ENCODE data around the gene SSTR5.
"Not testable (repeated sequence)": the region's sequence is repeated elsewhere in the genome, so short reads cannot be mapped to it uniquely, and the experiment has no call there.

Gene SSTR5

DNA sequence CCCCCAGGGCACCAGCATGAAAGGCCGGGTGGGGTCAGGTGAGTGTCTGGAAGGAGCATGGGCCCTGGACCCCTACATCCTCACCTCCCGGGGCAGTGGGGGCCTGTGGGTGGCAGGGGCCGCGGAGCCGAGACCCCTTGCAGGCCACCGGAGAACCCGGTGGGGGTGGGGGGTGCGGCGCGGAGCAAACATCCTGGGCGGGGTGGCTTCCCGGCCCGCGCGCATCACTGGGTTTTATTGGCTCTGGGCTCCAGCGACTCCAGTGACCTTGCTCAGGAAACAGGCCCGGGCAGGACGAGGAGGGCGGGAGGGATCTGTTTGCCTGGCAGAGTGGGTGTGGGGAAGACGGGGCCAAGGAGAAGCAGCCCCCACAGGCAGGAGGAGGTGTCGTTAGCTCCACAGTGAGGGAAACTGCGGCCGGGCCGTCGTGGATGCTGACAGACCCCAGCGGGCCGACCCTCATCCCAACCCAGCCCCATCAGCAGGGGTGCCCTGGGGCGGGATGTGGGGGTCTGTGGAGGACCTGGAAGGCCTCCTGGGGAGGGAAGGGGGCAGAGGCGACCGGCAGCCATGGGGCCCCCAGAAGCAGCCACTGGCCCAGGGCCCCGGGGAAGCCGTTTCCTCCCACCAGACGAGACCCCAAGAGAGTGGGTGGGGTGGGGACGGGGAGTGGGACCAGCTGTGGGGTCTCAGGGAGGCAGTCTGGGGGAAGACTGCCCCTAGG lies 10.6 kb downstream of the SSTR5 start:
- Histone ChIP-seq H3K27ac (peak overlapping the region; percentile 89), H3K9me3 (ENCODE audit: severe bottlenecking) (peaks cover 16% of the 10 kb centered on the region), H3K4me3 (ENCODE audit: low read depth, low read length) (no peak overlapping the region), H3K27me3 (ENCODE audit: insufficient read depth, low read depth, severe bottlenecking) (no peaks in the 10 kb centered on the region), H3K36me3 (no peaks in the 10 kb centered on the region)
- DNase-seq = no peak
- TF ChIP-seq, protein P1, sequence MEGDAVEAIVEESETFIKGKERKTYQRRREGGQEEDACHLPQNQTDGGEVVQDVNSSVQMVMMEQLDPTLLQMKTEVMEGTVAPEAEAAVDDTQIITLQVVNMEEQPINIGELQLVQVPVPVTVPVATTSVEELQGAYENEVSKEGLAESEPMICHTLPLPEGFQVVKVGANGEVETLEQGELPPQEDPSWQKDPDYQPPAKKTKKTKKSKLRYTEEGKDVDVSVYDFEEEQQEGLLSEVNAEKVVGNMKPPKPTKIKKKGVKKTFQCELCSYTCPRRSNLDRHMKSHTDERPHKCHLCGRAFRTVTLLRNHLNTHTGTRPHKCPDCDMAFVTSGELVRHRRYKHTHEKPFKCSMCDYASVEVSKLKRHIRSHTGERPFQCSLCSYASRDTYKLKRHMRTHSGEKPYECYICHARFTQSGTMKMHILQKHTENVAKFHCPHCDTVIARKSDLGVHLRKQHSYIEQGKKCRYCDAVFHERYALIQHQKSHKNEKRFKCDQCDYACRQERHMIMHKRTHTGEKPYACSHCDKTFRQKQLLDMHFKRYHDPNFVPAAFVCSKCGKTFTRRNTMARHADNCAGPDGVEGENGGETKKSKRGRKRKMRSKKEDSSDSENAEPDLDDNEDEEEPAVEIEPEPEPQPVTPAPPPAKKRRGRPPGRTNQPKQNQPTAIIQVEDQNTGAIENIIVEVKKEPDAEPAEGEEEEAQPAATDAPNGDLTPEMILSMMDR (IDR thresholded peaks at IDR 0.05; ENCODE audit: low read depth, low read length) = no peak

DNA sequence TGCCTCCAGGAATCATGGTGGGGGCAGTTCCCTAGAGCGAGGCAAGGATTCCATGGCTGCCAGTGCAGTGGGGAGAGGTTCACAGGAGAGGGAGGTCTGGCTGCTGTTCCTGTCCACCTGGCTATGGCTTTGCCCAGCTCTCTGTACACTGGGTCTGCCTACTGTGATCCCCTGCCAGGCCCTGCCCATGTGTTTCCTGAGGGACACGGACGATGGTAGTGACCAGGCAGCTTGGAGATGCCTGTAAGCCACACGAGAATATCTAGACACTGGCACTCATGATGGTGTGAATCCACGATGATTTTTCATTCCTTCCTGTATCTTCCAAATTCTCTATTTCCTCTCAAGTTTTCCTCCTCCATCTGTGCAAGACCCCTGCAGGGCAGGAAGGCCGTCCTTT lies 12.4 kb downstream of the SSTR5 start:
- Histone ChIP-seq H3K9me3 (ENCODE audit: severe bottlenecking) (peaks cover 16% of the 10 kb centered on the region), H3K36me3 (no peaks in the 10 kb centered on the region), H3K27ac (no peak overlapping the region), H3K4me3 (ENCODE audit: low read depth, low read length) (no peak overlapping the region), H3K27me3 (ENCODE audit: insufficient read depth, low read depth, severe bottlenecking) (no peaks in the 10 kb centered on the region)
- TF ChIP-seq, protein P1 (IDR thresholded peaks at IDR 0.05; ENCODE audit: low read depth, low read length) = no peak
- no peak for DNase-seq

DNA sequence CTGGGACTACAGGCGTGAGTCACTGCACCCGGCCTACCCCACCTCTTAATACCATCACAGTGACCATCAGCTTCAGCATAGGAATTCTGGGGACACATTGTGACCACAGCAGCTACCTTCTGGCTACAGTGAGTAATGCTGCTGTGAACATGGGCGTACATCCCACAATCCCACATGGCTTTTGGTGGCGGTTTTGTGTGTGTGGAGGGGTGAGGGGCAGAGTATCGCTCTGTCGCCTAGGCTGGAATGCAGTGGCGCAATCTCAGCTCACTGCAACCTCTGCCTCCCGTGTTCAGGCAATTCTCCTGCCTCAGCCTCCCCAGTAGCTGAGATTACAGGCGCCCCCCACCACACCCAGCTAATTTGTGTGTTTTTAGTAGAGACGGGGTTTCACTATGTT lies 13.9 kb downstream of the SSTR5 start:
- H3K27ac ChIP-seq; H3K36me3 ChIP-seq; H3K4me3 ChIP-seq (ENCODE audit: low read depth, low read length); H3K27me3 ChIP-seq (ENCODE audit: insufficient read depth, low read depth, severe bottlenecking); DNase-seq: not testable (repeated sequence)
- peaks cover 16% of the 10 kb centered on the region for H3K9me3 ChIP-seq (ENCODE audit: severe bottlenecking)

DNA sequence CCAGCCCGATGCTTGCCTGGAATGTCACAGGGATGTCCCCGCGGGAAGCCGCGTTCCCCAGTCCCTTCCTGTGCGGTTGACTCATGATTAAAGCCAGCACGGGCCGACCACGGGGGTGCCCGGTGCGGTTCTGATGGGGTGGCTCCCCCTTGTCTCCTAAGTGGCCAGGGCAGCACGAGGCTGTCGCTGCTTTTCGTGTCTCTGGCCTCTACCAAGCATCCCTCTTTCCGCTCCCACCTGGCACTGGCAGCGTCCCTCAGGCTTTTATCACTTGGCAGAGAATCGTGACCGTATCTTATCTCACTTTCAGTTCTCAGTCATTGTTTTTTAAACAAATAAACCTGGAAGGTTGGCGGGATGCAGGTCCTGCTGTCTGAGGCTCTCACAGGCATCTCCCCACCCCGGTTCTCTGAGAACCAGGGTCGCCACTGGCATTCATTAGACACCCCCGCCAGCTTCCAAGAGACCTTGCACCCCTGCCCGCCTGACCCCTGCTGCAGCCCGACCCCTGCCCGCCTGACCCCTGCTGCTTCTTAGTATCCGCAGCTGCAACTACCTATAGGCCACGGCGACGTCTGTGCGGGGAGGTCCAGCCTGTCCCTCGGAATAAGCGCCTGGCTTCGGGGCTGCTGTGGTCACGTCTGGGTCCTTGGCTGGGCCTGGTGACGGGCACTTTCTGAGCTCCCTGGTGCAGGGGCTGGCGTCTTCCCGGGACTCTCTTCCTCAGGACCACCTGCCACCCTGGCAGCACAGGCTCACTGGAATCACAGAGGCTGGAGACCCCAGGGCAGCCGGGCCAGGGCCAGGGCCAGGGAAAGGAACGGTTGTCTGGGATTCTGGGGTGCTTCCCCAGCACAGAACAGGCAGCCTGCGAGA lies 16.0 kb downstream of the SSTR5 start:
- TF ChIP-seq, protein P1 (IDR thresholded peaks at IDR 0.05; ENCODE audit: low read depth, low read length) = no peak
- Histone ChIP-seq H3K27ac (no peak overlapping the region), H3K9me3 (ENCODE audit: severe bottlenecking) (peaks cover 16% of the 10 kb centered on the region), H3K36me3 (no peaks in the 10 kb centered on the region), H3K27me3 (ENCODE audit: insufficient read depth, low read depth, severe bottlenecking) (no peaks in the 10 kb centered on the region), H3K4me3 (ENCODE audit: low read depth, low read length) (no peak overlapping the region)
- no peak for DNase-seq

DNA sequence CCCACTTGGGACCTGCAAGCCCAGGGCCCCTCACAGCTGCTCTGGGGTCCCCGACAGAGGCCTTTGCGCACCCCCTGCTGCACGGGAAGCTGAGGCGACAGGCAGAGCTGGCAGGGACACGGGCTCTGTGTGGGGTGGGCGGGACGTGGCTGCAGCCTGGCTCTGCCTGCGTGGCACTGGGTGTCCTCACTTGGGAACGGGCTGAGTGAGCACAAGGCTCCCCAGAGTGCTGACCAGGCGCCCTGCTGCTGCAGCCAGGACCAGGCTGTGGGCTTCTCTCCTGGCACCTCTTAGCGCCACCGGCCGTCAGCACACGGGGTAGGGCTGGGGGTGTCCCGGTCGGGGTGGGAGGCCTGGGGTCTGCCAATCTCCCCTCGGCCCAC lies 16.9 kb downstream of the SSTR5 start:
- H3K27me3 ChIP-seq (ENCODE audit: insufficient read depth, low read depth, severe bottlenecking) = no peaks in the 10 kb centered on the region
- DNase-seq = no peak
- peaks cover 10% of the 10 kb centered on the region for H3K9me3 ChIP-seq (ENCODE audit: severe bottlenecking)
- no peak overlapping the region for H3K4me3 ChIP-seq (ENCODE audit: low read depth, low read length)
- H3K36me3 ChIP-seq = no peaks in the 10 kb centered on the region
- TF ChIP-seq, protein P1 (IDR thresholded peaks at IDR 0.05; ENCODE audit: low read depth, low read length) = no peak
- H3K27ac ChIP-seq = no peak overlapping the region

DNA sequence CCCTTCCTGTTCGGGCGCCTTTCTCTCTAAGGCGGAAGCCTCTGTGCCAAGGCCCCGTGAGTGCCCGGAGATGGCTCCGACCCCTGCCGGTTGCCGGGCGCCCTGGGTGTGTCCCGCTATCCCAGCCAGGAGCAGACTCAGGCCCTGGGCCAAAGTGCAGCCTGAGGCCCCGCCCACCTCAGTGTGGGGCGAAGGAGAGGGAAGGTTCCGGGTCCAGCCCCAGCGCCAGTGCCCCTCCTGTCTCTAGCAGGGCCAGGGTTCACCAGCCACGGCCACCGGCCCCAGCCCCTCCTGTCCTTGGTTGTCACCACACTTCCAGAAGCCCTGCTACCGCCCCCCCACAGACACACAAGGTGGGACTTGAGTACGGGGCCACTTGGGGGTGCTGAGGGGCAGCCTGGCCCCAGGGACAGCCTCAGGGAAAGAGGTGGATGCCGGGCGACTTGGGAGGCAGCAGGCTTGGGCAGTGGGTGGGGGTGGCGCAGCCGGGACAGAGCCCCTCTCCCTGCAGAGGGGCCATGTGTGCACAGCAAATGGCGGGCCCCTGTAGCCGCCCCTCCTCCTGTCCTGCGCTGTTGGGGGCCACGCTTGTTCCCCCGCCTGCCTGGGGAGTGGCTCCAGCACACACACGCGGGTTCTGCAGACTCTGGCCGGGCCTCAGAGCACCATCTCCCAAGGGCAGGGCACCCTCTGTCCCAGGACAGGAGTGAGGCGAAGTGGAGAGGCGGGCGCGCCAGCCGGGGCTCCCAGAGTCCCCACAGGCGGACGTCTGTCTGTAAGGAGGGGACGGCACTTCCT lies 17.5 kb downstream of the SSTR5 start:
- TF ChIP-seq, protein P1 (IDR thresholded peaks at IDR 0.05; ENCODE audit: low read depth, low read length) = no peak
- no peaks in the 10 kb centered on the region for H3K36me3 ChIP-seq
- no peak overlapping the region for H3K4me3 ChIP-seq (ENCODE audit: low read depth, low read length)
- peaks cover 4% of the 10 kb centered on the region for H3K9me3 ChIP-seq (ENCODE audit: severe bottlenecking)
- H3K27me3 ChIP-seq (ENCODE audit: insufficient read depth, low read depth, severe bottlenecking) = no peaks in the 10 kb centered on the region
- H3K27ac ChIP-seq = peak overlapping the region; percentile 58
- DNase-seq = no peak

All from WERI-Rb-1 (cell line).